GM23338 (cell line): ENCODE measurements around the gene ERC2. TPM values are rescaled to one million over a fixed set of nuclear protein-coding genes. Genes with fewer than 3 reads are reported as not detected.

Source experiments
- ATAC-seq: fragments of 200-7000 bp; cut with Tn5 transposase; 3 replicates; pipeline ENCODE4 v1.9.1; 2020
- DNase-seq: peaks from one replicate; pipeline ENCODE4 v3.0.0-alpha.2; 2015; ENCODE audit warnings: low spot score
- H2AFZ ChIP-seq: fragments of 200-600 bp; sonication (generic); 2 replicates; pipeline ENCODE4 v1.8.0; 2016; ENCODE audit warnings: antibody characterized with exemption, mild to moderate bottlenecking, moderate library complexity
- H3F3A ChIP-seq: fragments of 200-600 bp; sonication (generic); replicated peaks from 2 replicates; pipeline ENCODE4 v1.8.0; 2017; ENCODE audit warnings: antibody characterized with exemption, mixed run types, low read depth
- H3K27ac ChIP-seq: fragments of 200-600 bp; sonication (generic); 2 replicates; pipeline ENCODE4 v1.6.1; 2016; ENCODE audit warnings: low read depth
- H3K27me3 ChIP-seq: fragments of 200-600 bp; sonication (generic); 2 replicates; pipeline ENCODE4 v1.8.0; 2016; ENCODE audit warnings: mild to moderate bottlenecking, mixed run types, moderate library complexity; ENCODE audit not compliant: insufficient read depth
- H3K36me3 ChIP-seq: fragments of 200-600 bp; sonication (generic); 2 replicates; pipeline ENCODE4 v1.8.0; 2016; ENCODE audit warnings: mild to moderate bottlenecking; ENCODE audit not compliant: insufficient read depth
- H3K4me1 ChIP-seq: fragments of 200-600 bp; sonication (generic); 2 replicates; pipeline ENCODE4 v1.8.0; 2016; ENCODE audit warnings: mild to moderate bottlenecking, moderate library complexity; ENCODE audit not compliant: insufficient read depth
- H3K4me2 ChIP-seq: fragments of 200-600 bp; sonication (generic); 2 replicates; pipeline ENCODE4 v1.7.1; 2017; ENCODE audit warnings: mixed run types
- H3K4me3 ChIP-seq: fragments of 200-600 bp; sonication (generic); 2 replicates; pipeline ENCODE4 v1.6.1; 2016; ENCODE audit warnings: mixed run types
- H3K79me2 ChIP-seq: fragments of 200-600 bp; sonication (generic); replicated peaks from 2 replicates; pipeline ENCODE4 v1.8.0; 2017; ENCODE audit warnings: mild to moderate bottlenecking; ENCODE audit not compliant: insufficient read depth
- H3K9me2 ChIP-seq: fragments of 200-600 bp; sonication (generic); 2 replicates; pipeline ENCODE4 v1.8.0; 2017; ENCODE audit not compliant: insufficient read depth
- H4K20me1 ChIP-seq: fragments of 200-600 bp; sonication (generic); replicated peaks from 2 replicates; pipeline ENCODE4 v1.8.0; 2017; ENCODE audit warnings: mild to moderate bottlenecking; ENCODE audit not compliant: insufficient read depth
- H3K27ac Mint-ChIP-seq: 2 replicates; pipeline ENCODE4 v1.8.0; 2020; ENCODE audit warnings: inconsistent platforms, mild to moderate bottlenecking, moderate library complexity, mixed read lengths
- H3K27me3 Mint-ChIP-seq: 3 replicates; pipeline ENCODE4 v1.8.0; 2022; ENCODE audit warnings: low read depth, mild to moderate bottlenecking, moderate library complexity, mixed read lengths, inconsistent platforms; ENCODE audit not compliant: insufficient read depth, poor library complexity
- H3K36me3 Mint-ChIP-seq: 3 replicates; pipeline ENCODE4 v1.8.0; 2021; ENCODE audit warnings: low read depth, mild to moderate bottlenecking, inconsistent platforms, moderate library complexity, mixed read lengths
- H3K4me1 Mint-ChIP-seq: 3 replicates; pipeline ENCODE4 v1.8.0; 2020; ENCODE audit warnings: mild to moderate bottlenecking, inconsistent platforms, mixed read lengths
- H3K4me3 Mint-ChIP-seq: 3 replicates; pipeline ENCODE4 v1.8.0; 2021; ENCODE audit warnings: moderate library complexity, mild to moderate bottlenecking, inconsistent platforms, mixed read lengths
- H3K9me3 Mint-ChIP-seq: 3 replicates; pipeline ENCODE4 v1.8.0; 2020; ENCODE audit warnings: moderate library complexity, mild to moderate bottlenecking, inconsistent platforms, mixed read lengths
- CREB1 ChIP-seq: fragments of 250-450 bp; sonication (Bioruptor Pico); IDR thresholded peaks from 2 replicates; pipeline ENCODE4 v1.5.0; 2020; ENCODE audit warnings: low read depth, mild to moderate bottlenecking, moderate library complexity
- EZH2 ChIP-seq: fragments of 200-600 bp; sonication (generic); IDR thresholded peaks from one replicate; pipeline ENCODE4 v1.8.0; 2017; ENCODE audit warnings: antibody characterized with exemption, mild to moderate bottlenecking, low read depth; ENCODE audit not compliant: unreplicated experiment
- JUNB ChIP-seq: IDR thresholded peaks from one replicate; pipeline ENCODE4 v1.6.1; 2016; ENCODE audit warnings: antibody characterized with exemption; ENCODE audit not compliant: unreplicated experiment
- NANOG ChIP-seq: IDR thresholded peaks from 2 replicates; pipeline ENCODE4 v1.6.1; 2016; ENCODE audit warnings: antibody characterized with exemption, borderline replicate concordance
- REST ChIP-seq: IDR thresholded peaks from one replicate; pipeline ENCODE4 v1.6.1; 2018; ENCODE audit warnings: antibody characterized with exemption; ENCODE audit not compliant: unreplicated experiment
- STAT1 ChIP-seq: IDR thresholded peaks from one replicate; pipeline ENCODE4 v1.6.1; 2016; ENCODE audit warnings: antibody characterized with exemption; ENCODE audit not compliant: unreplicated experiment
- ZNF114 ChIP-seq: fragments of 250-450 bp; sonication (Bioruptor Pico); IDR thresholded peaks from 2 replicates; pipeline ENCODE4 v1.5.0; 2020; ENCODE audit warnings: mild to moderate bottlenecking, moderate library complexity
- ZNF331 ChIP-seq: fragments of 250-450 bp; sonication (Bioruptor Pico); IDR thresholded peaks from 2 replicates; pipeline ENCODE4 v1.5.0; 2020; ENCODE audit warnings: low read depth, mild to moderate bottlenecking, moderate library complexity
- ZNF462 ChIP-seq: fragments of 250-450 bp; sonication (Bioruptor Pico); IDR thresholded peaks from 2 replicates; pipeline ENCODE4 v1.5.0; 2020; ENCODE audit warnings: mild to moderate bottlenecking, moderate library complexity
- polyA plus RNA-seq: library from polyadenylated mRNA; unstranded; fragments of >200 nt; fragmentation: Nextera tagmentation; extraction: Ambion mirVana; gene quantifications from 2 replicates; pipeline ENCODE4 v1.2.1, GENCODE V29; 2016
- total RNA-seq: library from RNA; depleted of rRNA; stranded (reverse); fragments of >200 nt; shearing (Covaris generic); gene quantifications from 2 replicates; pipeline ENCODE4 v1.2.3, GENCODE V29; 2014

The ERC2 gene
- total and polyA plus RNA-seq, 2 experiments from 2014 or later, result 11.8 to 13.7 TPM

GRCh38 chr3:55491296-55491816 lies 976.9 kb downstream of the ERC2 start:
- peaks cover 5% of the 10 kb centered on the region for H3F3A ChIP-seq
- H3K4me1 ChIP-seq, result peaks cover 19% of the 10 kb centered on the region; the same call in 1 of the 2 replicates
- Mint-ChIP-seq H3K27me3 (peaks cover 48% of the 10 kb centered on the region), H3K9me3 (no peaks in the 10 kb centered on the region), H3K4me3 (no peak overlapping the region), H3K27ac (no peak overlapping the region), H3K36me3 (no peaks in the 10 kb centered on the region), H3K4me1 (peaks cover 21% of the 10 kb centered on the region)
- H3K79me2 ChIP-seq, result no peaks in the 10 kb centered on the region
- H3K27ac ChIP-seq, result no peak overlapping the region
- H3K36me3 ChIP-seq, result no peaks in the 10 kb centered on the region
- H4K20me1 ChIP-seq, result no peaks in the 10 kb centered on the region
- H3K4me2 ChIP-seq, result no peak overlapping the region
- no peak for ATAC-seq
- TF ChIP-seq JUNB (no peak), NANOG (no peak), ZNF331 (CRISPR knock-in tag) (no peak), ZNF114 (no peak), EZH2 (no peak), CREB1 (CRISPR knock-in tag) (no peak), ZNF462 (CRISPR knock-in tag) (no peak), STAT1 (no peak), REST (no peak)
- no peak for DNase-seq
- peaks cover 63% of the 10 kb centered on the region for H3K27me3 ChIP-seq
- H2AFZ ChIP-seq, result no peak overlapping the region; the same call in 1 of the 2 replicates
- H3K9me2 ChIP-seq, result no peaks in the 10 kb centered on the region
- no peak overlapping the region for H3K4me3 ChIP-seq
